IMR-90 (cell line): ENCODE results near the gene ANKRD6. TPM values are rescaled to one million over a fixed set of nuclear protein-coding genes. Genes with fewer than 3 reads are reported as not detected.

ENCODE experiments used
- ATAC-seq: fragments of 200-7000 bp; cut with Tn5 transposase; 2 replicates; pipeline ENCODE4 v1.9.1; 2020; ENCODE audit warnings: low read depth, mild to moderate bottlenecking, moderate library complexity
- BruUV-seq: library from RNA; stranded (reverse); fragments of 400-500 nt; replicated peaks from 2 replicates; lab custom pipeline; 2021; lab: Mats Ljungman, UMichigan
- CTCF ChIA-PET: fragments of 300-600 bp; formaldehyde crosslinking; extraction: SDS; loops from one replicate; lab custom pipeline; 2021; ENCODE audit warnings: antibody characterized with exemption; lab: Yijun Ruan, JAX
- POLR2A ChIA-PET: fragments of 300-600 bp; sonication (Branson Sonifier 250); formaldehyde crosslinking; loops from one replicate; lab custom pipeline; 2022; ENCODE audit warnings: antibody characterized with exemption; ENCODE audit not compliant: unreplicated experiment; lab: Charles Lee
- DNase-seq: peaks from one replicate; pipeline ENCODE4 v3.0.0; 2013
- H2AFZ ChIP-seq: replicated peaks from 2 replicates; pipeline ENCODE3; 2013; ENCODE audit warnings: low read length, mild to moderate bottlenecking; ENCODE audit not compliant: poor library complexity
- H2AK5ac ChIP-seq: 2 replicates; pipeline ENCODE4 v1.6.1; 2013; ENCODE audit warnings: low read depth, low read length, inconsistent platforms
- H2AK9ac ChIP-seq: replicated peaks from 2 replicates; pipeline ENCODE3; 2013; ENCODE audit warnings: mild to moderate bottlenecking, low read depth, low read length, moderate library complexity; ENCODE audit not compliant: poor library complexity
- H2BK120ac ChIP-seq: 2 replicates; pipeline ENCODE4 v1.6.1; 2013; ENCODE audit warnings: low read depth, low read length, inconsistent platforms
- H2BK15ac ChIP-seq: 3 replicates; pipeline ENCODE4 v1.6.1; 2013; ENCODE audit warnings: low read depth, low read length, inconsistent platforms
- H2BK20ac ChIP-seq: 2 replicates; pipeline ENCODE4 v1.6.1; 2013; ENCODE audit warnings: low read depth, mild to moderate bottlenecking, inconsistent platforms, low read length, moderate library complexity
- H2BK5ac ChIP-seq: 2 replicates; pipeline ENCODE4 v1.6.1; 2013; ENCODE audit warnings: mild to moderate bottlenecking, low read depth, low read length, inconsistent platforms; ENCODE audit not compliant: poor library complexity, severe bottlenecking
- H3K14ac ChIP-seq: replicated peaks from 2 replicates; pipeline ENCODE4 v1.6.1; 2013; ENCODE audit warnings: low read depth, low read length, inconsistent platforms
- H3K18ac ChIP-seq: 2 replicates; pipeline ENCODE4 v1.6.1; 2013; ENCODE audit warnings: low read depth, low read length, control low read depth
- H3K23ac ChIP-seq: 2 replicates; pipeline ENCODE4 v1.6.1; 2013; ENCODE audit warnings: low read depth, low read length, inconsistent platforms
- H3K27ac ChIP-seq: 2 replicates; pipeline ENCODE4 v1.5.1; 2013; ENCODE audit warnings: mild to moderate bottlenecking, control low read depth, low read length; ENCODE audit not compliant: insufficient read depth
- H3K27me3 ChIP-seq: 2 replicates; pipeline ENCODE4 v1.6.1; 2013; ENCODE audit warnings: low read length; ENCODE audit not compliant: control insufficient read depth, insufficient read depth
- H3K36me3 ChIP-seq: 2 replicates; pipeline ENCODE4 v1.6.1; 2013; ENCODE audit warnings: low read length, mixed read lengths; ENCODE audit not compliant: control insufficient read depth, insufficient read depth
- H3K4ac ChIP-seq: 2 replicates; pipeline ENCODE4 v1.6.1; 2013; ENCODE audit warnings: low read depth, low read length, inconsistent platforms
- H3K4me1 ChIP-seq: 2 replicates; pipeline ENCODE4 v1.6.1; 2013; ENCODE audit warnings: low read length, mixed read lengths; ENCODE audit not compliant: control insufficient read depth, insufficient read depth
- H3K4me2 ChIP-seq: 2 replicates; pipeline ENCODE4 v1.6.1; 2013; ENCODE audit warnings: low read depth, mild to moderate bottlenecking, control low read depth, low read length, moderate library complexity
- H3K4me3 ChIP-seq: 2 replicates; pipeline ENCODE4 v1.5.1; 2013; ENCODE audit warnings: low read depth, mild to moderate bottlenecking, control low read depth, low read length, moderate library complexity; ENCODE audit not compliant: insufficient read depth
- H3K56ac ChIP-seq: 2 replicates; pipeline ENCODE4 v1.6.1; 2013; ENCODE audit warnings: low read length, inconsistent platforms; ENCODE audit not compliant: insufficient read depth; ENCODE audit errors: extremely low read depth
- H3K79me1 ChIP-seq, 2 experiments: 2 replicates each; pipeline ENCODE4 v1.6.1; 2013; ENCODE audit warnings: low read length in 2 of 2, inconsistent platforms in 1 of 2, low read depth in 1 of 2
- H3K9ac ChIP-seq: 2 replicates; pipeline ENCODE4 v1.6.1; 2013; ENCODE audit warnings: low read depth, low read length, control low read depth
- H3K9me1 ChIP-seq: 2 replicates; pipeline ENCODE4 v1.6.1; 2013; ENCODE audit warnings: low read length, inconsistent platforms; ENCODE audit not compliant: insufficient read depth
- H3K9me3 ChIP-seq: 2 replicates; pipeline ENCODE4 v1.6.1; 2013; ENCODE audit warnings: low read length; ENCODE audit not compliant: control insufficient read depth, insufficient read depth
- H4K20me1 ChIP-seq: 2 replicates; pipeline ENCODE4 v1.6.1; 2013; ENCODE audit warnings: low read length, inconsistent platforms; ENCODE audit not compliant: insufficient read depth
- H4K5ac ChIP-seq: 2 replicates; pipeline ENCODE4 v1.6.1; 2013; ENCODE audit warnings: mild to moderate bottlenecking, low read depth, low read length, control low read depth
- H4K8ac ChIP-seq, 2 experiments: 2 replicates each; pipeline ENCODE4 v1.6.1; 2013; ENCODE audit warnings: low read depth in 2 of 2, low read length in 2 of 2, control low read depth in 1 of 2, inconsistent platforms in 1 of 2
- H4K91ac ChIP-seq: 2 replicates; pipeline ENCODE4 v1.6.1; 2013; ENCODE audit warnings: low read depth, low read length, inconsistent platforms; ENCODE audit not compliant: insufficient read depth
- ELK1 ChIP-seq: fragments of 150-350 bp; IDR thresholded peaks from 2 replicates; pipeline ENCODE4 v1.6.1; 2016; ENCODE audit warnings: low read depth, mild to moderate bottlenecking, low read length, moderate library complexity, borderline replicate concordance
- RAD21 ChIP-seq: IDR thresholded peaks from 2 replicates; pipeline ENCODE4 v1.6.1; 2012; ENCODE audit warnings: low read length, improper control_type of control experiment
- WGBS, 2 experiments: methylation state at CpG; one replicate each; pipeline versions ENCODE4 v1.1.5 to v1.1.7; 2013; ENCODE audit warnings: missing lambda C conversion rate in 2 of 2; ENCODE audit not compliant: insufficient read length in 1 of 2; ENCODE audit errors: extremely low coverage in 2 of 2; 5-methylcytosine and 5-hydroxymethylcytosine counted together
- dilution Hi-C: fragments of 300-500 bp; cut with HindIII; formaldehyde crosslinking; loops from one replicate; pipeline ENCODE4 v1.14.3; 2018; ENCODE audit warnings: low sequenced_read_pairs; ENCODE audit not compliant: unreplicated experiment
- in situ Hi-C: fragments of 300-500 bp; cut with MboI; formaldehyde crosslinking; loops from 3 replicates; pipeline ENCODE4 v1.14.3; 2019; ENCODE audit warnings: low sequenced_read_pairs, inconsistent platforms, mixed read lengths
- intact Hi-C: fragments of 100-400 bp; cut with micrococcal nuclease; formaldehyde crosslinking; loops from 2 replicates; pipeline ENCODE4 v1.10.0; 2022
- polyA plus RNA-seq, 3 experiments: library from polyadenylated mRNA; depleted of rRNA; stranded (reverse); fragments of >200 nt; gene quantifications; 2 replicates each; pipeline ENCODE4 v1.2.3, GENCODE V29; 2012; ENCODE audit warnings: low replicate concordance in 1 of 3
- total RNA-seq: library from RNA; depleted of rRNA; stranded (reverse); fragments of >200 nt; gene quantifications from 2 replicates; pipeline ENCODE4 v1.2.3, GENCODE V29; 2012

Gene ANKRD6
- total and polyA plus RNA-seq, 2 of the 4 experiments (the other 2 are of a cell fraction) = 0.12 to 0.18 TPM

DNA sequence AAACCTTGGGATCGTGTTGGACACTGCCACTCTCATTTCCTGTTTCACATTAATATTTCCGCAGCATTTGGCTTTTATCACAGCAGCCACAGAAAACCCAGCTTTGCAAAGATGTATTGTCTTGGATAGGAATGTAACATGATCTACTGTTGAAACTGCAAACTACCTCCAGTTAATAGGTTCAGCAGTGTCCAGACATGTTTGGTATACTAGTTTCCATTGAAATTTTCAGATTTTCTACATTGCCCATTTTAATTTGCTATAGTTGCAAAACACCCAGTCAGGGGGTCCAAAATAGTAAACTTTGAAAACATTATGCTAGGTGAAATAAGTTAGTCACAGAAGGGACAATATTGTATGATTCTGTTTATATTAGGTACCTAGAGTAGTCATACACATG, 3.3 kb downstream of the ANKRD6 start:
- H2BK15ac ChIP-seq = no peak overlapping the region
- ATAC-seq = no peak

More for the DNA sequence above, 3.3 kb downstream of the ANKRD6 start:
- Histone ChIP-seq H3K4me1 (no peaks in the 10 kb centered on the region), H3K56ac (no peak overlapping the region), H3K9ac (no peak overlapping the region), H3K36me3 (no peaks in the 10 kb centered on the region), H3K9me3 (no peaks in the 10 kb centered on the region), H4K8ac (no peak overlapping the region), H4K20me1 (no peaks in the 10 kb centered on the region), H3K14ac (no peak overlapping the region), H3K27me3 (peaks cover 24% of the 10 kb centered on the region), H2AK5ac (no peak overlapping the region), H2AK9ac (no peak overlapping the region), H3K9me1 (peaks cover 2% of the 10 kb centered on the region; the same call in 1 of the 2 replicates), H3K4me2 (no peak overlapping the region), H2AFZ (no peak overlapping the region), H3K4ac (no peak overlapping the region), H4K91ac (no peak overlapping the region), H3K27ac (no peak overlapping the region), H4K5ac (no peak overlapping the region), H3K23ac (no peak overlapping the region), H2BK20ac (no peak overlapping the region), H2BK5ac (no peak overlapping the region), H3K18ac (no peak overlapping the region), H3K79me1 (no peaks in the 10 kb centered on the region), H2BK120ac (no peak overlapping the region), H3K4me3 (no peak overlapping the region)
- DNase-seq = no peak
- in situ Hi-C loops (no loop called here), intact Hi-C loops (no loop called here), dilution Hi-C loops (no loop called here)
- ChIA-PET POLR2A (no interaction called here), CTCF (no interaction called here)
- no CpG with 5 or more reads among the region's 2 CpGs for WGBS, 2 experiments
- TF ChIP-seq RAD21 (no peak), ELK1 (no peak)
- BruUV-seq = no TSS peak
